ENCODE results near the gene SAMD1.

GRCh38 chr19:14110650-14111049 is 20.1 kb upstream of the SAMD1 start:
- TF ChIP-seq POLR2A (IDR thresholded peaks at IDR 0.05): no peak
- TF ChIP-seq CTCF (IDR thresholded peaks at IDR 0.05): no peak

Measured in sigmoid colon (tissue), 3 donors.